GM21360 (cell line): ENCODE data around the gene G0S2.
A peak's percentile ranks its signal among the peaks of the same experiment; 100 is the strongest.

Experiments used
- ATAC-seq: cut with Tn5 transposase; IDR thresholded peaks from one replicate; pipeline ENCODE4 v1.9.1; 2021; ENCODE audit warnings: mild to moderate bottlenecking, moderate library complexity; ENCODE audit not compliant: unreplicated experiment

Gene G0S2

DNA sequence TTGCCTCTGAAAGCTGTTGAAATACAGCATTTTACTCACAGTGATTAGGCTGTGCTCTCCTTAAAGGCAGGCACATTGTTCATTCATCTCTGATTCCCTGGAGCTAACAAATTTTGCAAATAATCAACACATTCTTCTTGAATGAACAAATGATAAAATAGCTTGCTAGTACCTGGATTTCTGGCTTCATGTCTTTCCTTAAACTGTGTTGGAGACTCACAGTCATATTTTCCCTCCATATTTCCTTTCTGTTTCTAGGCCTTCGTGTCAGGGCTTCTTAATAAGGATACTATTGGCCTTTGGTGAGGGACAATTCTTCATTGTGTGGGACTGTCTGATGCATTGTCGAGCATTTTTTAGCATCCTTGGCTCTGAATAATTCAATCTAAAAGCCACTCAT lies 39.1 kb downstream of the G0S2 start:
- ATAC-seq = no peak

DNA sequence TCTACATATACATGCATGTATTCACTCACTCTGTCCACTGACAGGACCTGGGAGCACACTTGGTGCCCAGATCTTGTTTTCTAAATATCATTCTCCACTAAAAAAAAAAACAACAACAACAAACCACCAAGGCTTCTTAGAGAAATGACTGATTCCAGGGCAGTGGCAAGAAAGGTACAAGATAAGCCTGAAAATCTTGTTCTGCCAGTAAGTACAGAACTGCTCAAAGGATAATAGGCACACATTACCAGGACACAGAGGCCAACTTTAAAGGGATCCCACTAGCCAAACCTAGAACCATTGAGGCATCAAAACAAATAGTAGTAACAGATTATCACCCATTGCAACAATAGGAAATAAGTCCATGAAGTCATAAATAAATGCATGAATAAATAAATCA lies 40.1 kb downstream of the G0S2 start:
- no peak for ATAC-seq

DNA sequence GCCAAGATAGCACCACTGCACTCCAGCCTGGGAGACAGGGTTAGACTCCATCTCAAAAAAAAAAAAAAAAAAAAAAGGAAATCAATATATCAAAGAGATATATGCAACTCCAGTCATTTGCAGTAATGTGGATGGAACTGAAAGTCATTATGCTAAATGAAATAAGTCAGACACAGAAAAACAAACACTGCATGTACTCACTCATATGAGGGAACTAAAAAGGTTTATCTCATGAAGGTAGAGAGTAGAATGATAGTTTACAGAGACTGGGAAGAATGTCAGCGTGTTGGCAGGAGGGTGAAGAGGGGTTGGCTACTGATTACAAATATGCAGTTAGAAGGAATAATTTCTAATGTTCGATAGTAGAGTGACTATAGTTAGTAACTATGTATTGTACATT lies 42.6 kb downstream of the G0S2 start:
- no peak for ATAC-seq

DNA sequence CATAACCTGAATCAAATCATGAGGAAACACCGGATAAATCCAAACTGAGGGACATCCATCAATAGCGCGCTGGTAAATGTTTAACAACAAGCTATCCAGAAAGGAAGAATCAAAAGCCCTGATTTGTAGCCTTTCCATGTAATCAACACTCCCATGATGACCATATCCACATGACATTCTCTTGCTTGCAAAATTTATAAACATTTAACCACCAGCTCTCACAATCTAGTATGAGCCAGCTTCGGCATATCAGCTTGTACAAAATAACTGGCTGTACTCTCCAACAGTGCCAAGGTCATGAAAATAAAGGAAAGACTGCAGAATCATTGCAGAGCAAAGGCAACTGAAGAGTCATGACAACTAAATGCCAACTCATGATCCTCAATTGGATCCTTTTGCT lies 45.1 kb downstream of the G0S2 start:
- ATAC-seq = no peak

DNA sequence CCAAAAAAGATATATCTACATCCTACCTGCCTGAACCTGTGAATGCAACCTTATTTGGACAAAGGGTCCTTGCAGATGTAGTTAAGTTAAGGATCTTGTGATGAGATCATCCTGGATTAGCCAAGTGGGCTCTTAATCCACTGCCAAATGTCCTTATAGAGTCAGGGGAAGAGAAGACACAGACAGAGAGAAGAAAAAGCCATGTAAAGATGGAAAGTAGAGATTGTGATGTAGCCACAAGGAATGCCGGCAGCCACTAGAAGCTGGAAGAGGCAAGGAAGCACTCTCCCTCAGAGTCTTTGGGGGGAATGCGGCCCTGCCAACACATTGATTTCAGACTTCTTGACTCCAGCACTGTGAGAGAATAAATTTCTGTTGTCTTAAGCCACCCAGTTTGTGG lies 45.6 kb downstream of the G0S2 start:
- no peak for ATAC-seq

DNA sequence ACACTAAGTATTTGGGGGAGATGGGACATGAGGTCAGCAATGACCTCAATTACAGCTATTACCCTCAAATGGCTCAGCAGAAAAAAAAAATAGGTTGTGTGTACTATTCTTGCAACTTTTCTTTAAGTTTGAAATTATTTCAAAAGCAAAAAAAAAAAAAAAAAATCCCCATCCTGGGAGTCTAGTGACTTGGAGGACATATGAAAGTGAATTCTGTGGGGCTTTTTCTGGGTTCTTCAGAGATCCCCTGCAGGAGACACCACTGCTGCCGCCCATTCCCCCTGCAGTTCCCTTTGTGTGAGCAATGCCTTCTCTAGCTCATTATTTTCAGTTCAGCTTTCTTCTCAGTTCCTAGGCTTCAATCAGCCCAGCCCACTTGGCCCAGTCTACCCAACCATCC lies 46.1 kb downstream of the G0S2 start:
- no peak for ATAC-seq

DNA sequence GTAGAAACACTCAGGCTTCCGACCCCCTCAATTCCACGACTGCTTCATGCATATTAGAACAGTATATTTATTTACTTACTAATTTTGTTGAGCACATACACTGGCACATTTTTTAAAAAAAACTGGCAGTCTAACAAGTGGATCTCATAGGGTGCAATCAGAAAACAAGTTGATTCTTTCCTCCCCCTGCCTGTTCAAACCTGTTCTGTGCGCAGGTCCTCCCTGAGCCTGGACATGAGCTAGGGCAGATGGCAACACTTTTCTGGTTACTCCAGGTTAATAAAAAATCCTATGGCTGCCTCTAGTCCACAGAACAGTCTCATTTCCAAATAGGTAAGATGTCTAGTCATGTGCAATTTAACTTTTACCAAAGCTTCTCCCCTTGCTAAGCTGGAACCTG lies 48.1 kb downstream of the G0S2 start:
- no peak for ATAC-seq

DNA sequence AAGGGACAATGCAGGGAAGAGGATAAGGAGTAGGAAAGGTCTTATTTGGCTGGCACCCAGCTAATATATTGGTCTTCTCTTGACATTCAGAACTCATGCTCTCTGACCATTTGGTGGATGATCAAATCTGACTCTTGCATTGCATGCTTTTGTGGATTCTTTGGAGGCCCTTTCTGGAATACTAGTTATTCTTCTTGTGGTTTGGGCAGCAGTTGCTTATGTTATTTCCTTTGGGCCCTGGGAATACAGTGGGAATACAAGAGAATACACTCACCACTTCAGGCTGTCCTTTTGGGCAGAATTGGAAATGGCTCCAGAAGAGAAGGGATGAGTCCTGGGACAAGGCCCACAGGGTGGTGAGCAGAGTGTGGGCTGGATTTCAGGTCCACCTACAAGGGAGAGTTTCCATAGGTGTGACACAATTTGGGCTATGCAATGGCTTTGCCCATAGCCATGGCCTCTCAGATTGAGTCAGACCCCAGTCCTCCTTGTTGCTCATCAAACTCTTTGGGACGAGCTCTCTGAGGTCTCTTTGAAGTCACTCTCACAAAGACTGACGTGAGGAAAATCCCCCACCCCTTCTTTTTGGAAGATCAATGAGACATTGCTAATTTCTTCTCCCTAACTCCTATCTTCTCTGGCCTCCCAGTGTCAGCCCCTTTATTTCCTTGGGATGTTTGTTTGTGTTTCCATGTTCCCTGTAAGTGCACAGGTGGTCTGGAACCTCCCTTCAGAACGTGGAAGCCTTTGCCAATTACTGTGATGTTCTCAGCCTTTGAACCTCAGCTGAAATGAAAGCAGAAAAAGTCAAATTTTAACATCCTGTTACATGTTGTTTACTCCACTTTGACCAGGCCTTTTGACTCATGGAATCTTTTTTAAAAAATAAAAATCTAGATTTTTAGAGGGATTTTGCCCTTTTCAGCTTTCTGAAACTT lies 48.8 kb downstream of the G0S2 start:
- ATAC-seq = peak; percentile 70
